CD1c-positive myeloid dendritic cell (primary cell): ENCODE data around the gene BTBD2.

ENCODE experiments used
- DNase-seq: peaks from one replicate; pipeline ENCODE4 v3.0.0-alpha.2; 2016; ENCODE audit errors: extremely low spot score

BTBD2 gene

GRCh38 chr19:1942078-1942933 is 73.2 kb downstream of the BTBD2 start:
- peak; percentile 77 for DNase-seq

- DNase-seq = no peak
Observed at GRCh38 chr19:1941146-1942077, 74.1 kb downstream of the BTBD2 start, which contains the start of gene CSNK1G2. CSNK1G2 (plus strand) TSS chr19:1941172; CDS start chr19:1969773, 28,601 bp downstream.

DNA sequence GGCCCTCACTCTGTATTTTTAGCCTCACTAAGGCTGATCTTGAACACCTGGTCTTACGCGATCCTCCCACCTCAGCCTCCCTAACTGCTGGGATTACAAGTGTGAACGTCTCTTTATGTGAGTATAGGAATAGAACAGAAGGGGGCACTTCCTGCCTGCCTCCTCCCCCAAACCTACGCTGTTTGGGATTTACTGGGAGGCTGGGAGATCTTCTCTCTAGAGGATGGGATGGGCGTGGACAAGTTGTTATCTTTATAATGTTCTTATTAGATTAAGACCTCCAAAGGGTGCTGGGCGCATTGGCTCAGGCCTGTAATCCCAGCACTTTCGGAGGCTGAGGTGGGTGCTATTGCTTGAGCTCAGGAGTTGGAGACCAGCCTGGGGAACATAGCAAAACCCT is 77.4 kb downstream of the BTBD2 start:
- DNase-seq = no peak

DNA sequence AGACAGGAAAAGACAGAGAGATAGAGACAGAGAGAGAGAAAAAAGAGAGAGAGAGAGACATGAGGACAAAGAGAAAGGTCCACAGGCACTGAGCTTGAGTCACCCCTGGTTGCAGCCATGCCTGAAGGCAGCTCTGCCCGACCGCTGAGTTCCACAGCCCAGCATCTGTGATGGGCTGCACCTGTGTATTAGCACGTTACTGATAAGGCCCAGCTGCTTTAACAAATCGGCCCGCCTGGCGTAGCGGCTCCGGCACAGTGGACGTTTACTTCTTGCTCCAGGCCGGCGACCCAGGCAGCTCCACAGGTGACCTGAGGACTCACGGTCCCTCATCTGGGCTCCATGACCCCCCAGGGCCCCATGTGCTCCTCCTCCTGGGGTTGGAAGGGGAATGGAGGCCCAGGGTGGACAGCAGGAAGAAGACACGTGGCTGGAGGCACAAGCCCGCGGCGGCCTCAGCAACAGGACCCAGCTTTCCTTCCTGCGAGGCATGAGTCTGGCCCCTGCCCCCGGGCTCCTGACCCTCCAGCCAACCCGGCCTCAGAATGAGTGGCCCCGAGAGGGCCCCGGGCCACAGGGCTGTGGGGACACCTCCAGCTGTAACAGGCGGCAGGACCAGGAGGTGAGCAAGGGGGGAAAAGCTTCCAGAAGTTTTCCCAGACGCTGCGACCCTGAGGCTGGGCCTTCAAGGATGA is 78.5 kb downstream of the BTBD2 start:
- DNase-seq = no peak

DNA sequence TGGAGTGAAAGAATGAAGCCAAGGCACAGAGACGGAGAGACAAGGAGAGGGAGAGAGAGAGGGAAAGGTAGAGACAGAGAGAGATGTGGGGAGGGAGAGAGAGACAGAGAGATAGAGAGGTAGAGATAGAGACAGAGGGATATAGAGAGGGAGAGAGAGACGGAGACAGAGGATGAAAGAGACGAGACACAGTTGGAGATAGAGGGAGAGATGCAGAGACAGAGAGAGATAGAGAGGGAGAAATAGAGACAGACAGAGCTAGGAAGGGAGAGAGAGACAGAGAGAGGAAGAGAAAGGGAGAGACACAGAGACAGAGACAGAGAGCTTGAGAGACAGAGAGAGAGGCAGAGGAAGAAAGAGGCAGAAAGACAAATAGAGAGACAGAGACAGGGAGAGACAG is 79.1 kb downstream of the BTBD2 start:
- DNase-seq = no peak

- DNase-seq = peak; percentile 73
Observed at GRCh38 chr19:1935484-1936208, 79.9 kb downstream of the BTBD2 start.
